IMR-90 (cell line): ENCODE data around the gene CLNK.

Experiments used
- CEBPB ChIP-seq: IDR thresholded peaks from 2 replicates; pipeline ENCODE4 v1.6.1; 2012; ENCODE audit warnings: low read depth, low read length, improper control_type of control experiment
- CHD1 ChIP-seq: IDR thresholded peaks from 2 replicates; pipeline ENCODE4 v1.6.1; 2012; ENCODE audit warnings: low read depth, low read length, improper control_type of control experiment
- MAFK ChIP-seq: IDR thresholded peaks from 2 replicates; pipeline ENCODE4 v1.6.1; 2012; ENCODE audit warnings: low read depth, low read length, improper control_type of control experiment
- MXI1 ChIP-seq: IDR thresholded peaks from 2 replicates; pipeline ENCODE4 v1.6.1; 2012; ENCODE audit warnings: low read depth, mild to moderate bottlenecking, low read length, moderate library complexity, borderline replicate concordance
- NFE2L2 ChIP-seq: fragments of 150-350 bp; IDR thresholded peaks from 2 replicates; pipeline ENCODE4 v1.6.1; 2016; ENCODE audit warnings: low read depth, mild to moderate bottlenecking, low read length
- POLR2A ChIP-seq: IDR thresholded peaks from 2 replicates; pipeline ENCODE4 v1.6.1; 2012; ENCODE audit warnings: mild to moderate bottlenecking, low read depth, low read length
- RAD21 ChIP-seq: IDR thresholded peaks from 2 replicates; pipeline ENCODE4 v1.6.1; 2012; ENCODE audit warnings: low read length, improper control_type of control experiment
- RCOR1 ChIP-seq: IDR thresholded peaks from 2 replicates; pipeline ENCODE4 v1.6.1; 2012; ENCODE audit warnings: mild to moderate bottlenecking, low read length, improper control_type of control experiment; ENCODE audit not compliant: insufficient replicate concordance
- RFX5 ChIP-seq: IDR thresholded peaks from 2 replicates; pipeline ENCODE4 v1.8.0; 2012; ENCODE audit warnings: low read depth, mild to moderate bottlenecking, low read length, moderate library complexity
- USF2 ChIP-seq: fragments of 150-350 bp; IDR thresholded peaks from 2 replicates; pipeline ENCODE4 v1.6.1; 2017; ENCODE audit warnings: mild to moderate bottlenecking, antibody characterized with exemption, low read length, low read depth
- TF ChIP-seq, protein P1 (sequence below): conservative IDR thresholded peaks from 2 replicates; pipeline ENCODE4 v1.5.1; 2012; ENCODE audit warnings: mild to moderate bottlenecking, low read depth, low read length, improper control_type of control experiment

DNA sequence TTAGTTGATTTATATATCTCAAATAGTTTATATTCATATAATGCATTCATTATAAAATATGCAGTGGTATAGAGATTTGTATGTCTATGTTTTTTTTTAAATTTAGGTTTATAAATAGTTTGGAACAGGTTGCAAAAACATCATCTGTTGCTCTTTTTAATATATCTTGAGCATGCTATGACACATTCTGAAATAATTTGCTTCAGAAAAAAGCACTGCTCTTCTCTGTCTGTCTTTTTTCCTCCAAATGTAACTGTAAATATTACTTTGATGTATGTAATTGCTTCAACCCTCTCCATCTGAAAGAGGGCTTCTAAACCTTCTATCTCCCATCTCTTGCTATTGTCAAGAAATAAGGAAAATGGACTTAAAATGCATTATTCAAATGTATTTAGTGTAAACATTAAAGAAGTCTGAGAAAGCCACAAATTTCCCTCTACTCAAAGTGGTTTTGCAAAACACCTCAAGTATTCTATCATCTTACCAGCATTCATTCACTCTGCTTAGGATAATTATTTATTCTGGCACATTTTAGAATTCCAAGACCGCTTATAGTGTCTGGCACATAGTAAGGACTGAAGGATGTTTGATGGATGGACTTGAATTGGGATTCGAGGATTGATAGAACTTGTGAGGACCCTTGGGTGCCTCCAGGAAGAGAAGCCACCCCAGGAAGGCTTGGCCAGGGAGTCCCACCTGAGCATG, 87.8 kb downstream of the CLNK start:
- TF ChIP-seq, protein P1, sequence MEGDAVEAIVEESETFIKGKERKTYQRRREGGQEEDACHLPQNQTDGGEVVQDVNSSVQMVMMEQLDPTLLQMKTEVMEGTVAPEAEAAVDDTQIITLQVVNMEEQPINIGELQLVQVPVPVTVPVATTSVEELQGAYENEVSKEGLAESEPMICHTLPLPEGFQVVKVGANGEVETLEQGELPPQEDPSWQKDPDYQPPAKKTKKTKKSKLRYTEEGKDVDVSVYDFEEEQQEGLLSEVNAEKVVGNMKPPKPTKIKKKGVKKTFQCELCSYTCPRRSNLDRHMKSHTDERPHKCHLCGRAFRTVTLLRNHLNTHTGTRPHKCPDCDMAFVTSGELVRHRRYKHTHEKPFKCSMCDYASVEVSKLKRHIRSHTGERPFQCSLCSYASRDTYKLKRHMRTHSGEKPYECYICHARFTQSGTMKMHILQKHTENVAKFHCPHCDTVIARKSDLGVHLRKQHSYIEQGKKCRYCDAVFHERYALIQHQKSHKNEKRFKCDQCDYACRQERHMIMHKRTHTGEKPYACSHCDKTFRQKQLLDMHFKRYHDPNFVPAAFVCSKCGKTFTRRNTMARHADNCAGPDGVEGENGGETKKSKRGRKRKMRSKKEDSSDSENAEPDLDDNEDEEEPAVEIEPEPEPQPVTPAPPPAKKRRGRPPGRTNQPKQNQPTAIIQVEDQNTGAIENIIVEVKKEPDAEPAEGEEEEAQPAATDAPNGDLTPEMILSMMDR, result no peak
- TF ChIP-seq POLR2A, result no peak
- TF ChIP-seq RAD21, result no peak
- no peak for TF ChIP-seq MAFK
- no peak for TF ChIP-seq CEBPB
- no peak for TF ChIP-seq USF2
- no peak for TF ChIP-seq CHD1
- no peak for TF ChIP-seq NFE2L2
- TF ChIP-seq RFX5, result no peak
- TF ChIP-seq RCOR1, result no peak
- TF ChIP-seq MXI1, result no peak
